OCI-LY3 (cell line): ENCODE data around the gene ZNF786.

Source experiments
- CTCF ChIP-seq: fragments of 200-600, 300-600 bp; sonication (generic); IDR thresholded peaks from 2 replicates; pipeline ENCODE4 v1.5.1; 2014; ENCODE audit warnings: antibody characterized with exemption, low read length, low read depth
- EZH2phosphoT487 ChIP-seq: fragments of 200-600 bp; shearing (Covaris generic); IDR thresholded peaks from 2 replicates; pipeline ENCODE4 v1.6.1; 2018; ENCODE audit warnings: antibody characterized with exemption, mixed run types, low read depth

GRCh38 chr7:149097088-149097487, 6.6 kb upstream of the ZNF786 start:
- TF ChIP-seq CTCF (no peak), EZH2phosphoT487 (no peak)
